ENCODE measurements around the gene IL23A. TPM values are rescaled to one million over a fixed set of nuclear protein-coding genes. Genes with fewer than 3 reads are reported as not detected.

The IL23A gene
- total and polyA plus RNA-seq, 2 of the 13 experiments (the other 11 are each of a cell fraction or from before 2014, with no cell fraction given) = 0.33 to 0.35 TPM

GRCh38 chr12:56362130-56363059 lies 23.7 kb downstream of the IL23A start, which contains the start of gene APOF (continued):
- TF ChIP-seq TERF1 (CRISPR knock-in tag; IDR thresholded peaks at IDR 0.05) = no peak
- no peak for TF ChIP-seq CCAR2 (optimal IDR thresholded peaks at IDR 0.05; ENCODE audit: low read depth, low read length)
- TF ChIP-seq, protein P1, sequence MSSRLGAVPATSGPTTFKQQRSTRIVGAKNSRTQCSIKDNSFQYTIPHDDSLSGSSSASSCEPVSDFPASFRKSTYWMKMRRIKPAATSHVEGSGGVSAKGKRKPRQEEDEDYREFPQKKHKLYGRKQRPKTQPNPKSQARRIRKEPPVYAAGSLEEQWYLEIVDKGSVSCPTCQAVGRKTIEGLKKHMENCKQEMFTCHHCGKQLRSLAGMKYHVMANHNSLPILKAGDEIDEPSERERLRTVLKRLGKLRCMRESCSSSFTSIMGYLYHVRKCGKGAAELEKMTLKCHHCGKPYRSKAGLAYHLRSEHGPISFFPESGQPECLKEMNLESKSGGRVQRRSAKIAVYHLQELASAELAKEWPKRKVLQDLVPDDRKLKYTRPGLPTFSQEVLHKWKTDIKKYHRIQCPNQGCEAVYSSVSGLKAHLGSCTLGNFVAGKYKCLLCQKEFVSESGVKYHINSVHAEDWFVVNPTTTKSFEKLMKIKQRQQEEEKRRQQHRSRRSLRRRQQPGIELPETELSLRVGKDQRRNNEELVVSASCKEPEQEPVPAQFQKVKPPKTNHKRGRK (CRISPR knock-in tag; IDR thresholded peaks at IDR 0.05) = no peak
- no peak for TF ChIP-seq ZIK1 (CRISPR knock-in tag; IDR thresholded peaks at IDR 0.05; ENCODE audit: borderline replicate concordance, low read depth)
- no peak for TF ChIP-seq ZNF30 (CRISPR knock-in tag; IDR thresholded peaks at IDR 0.05)
- TF ChIP-seq RARG (CRISPR knock-in tag; IDR thresholded peaks at IDR 0.05; ENCODE audit: low read depth) = no peak
- TF ChIP-seq, protein P2, sequence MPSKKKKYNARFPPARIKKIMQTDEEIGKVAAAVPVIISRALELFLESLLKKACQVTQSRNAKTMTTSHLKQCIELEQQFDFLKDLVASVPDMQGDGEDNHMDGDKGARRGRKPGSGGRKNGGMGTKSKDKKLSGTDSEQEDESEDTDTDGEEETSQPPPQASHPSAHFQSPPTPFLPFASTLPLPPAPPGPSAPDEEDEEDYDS (CRISPR knock-in tag; IDR thresholded peaks at IDR 0.05) = peak; percentile 62; the same call in 1 of the 2 replicates
- no peak for TF ChIP-seq NFE2 (CRISPR knock-in tag; IDR thresholded peaks at IDR 0.05)
- no peak for TF ChIP-seq ZBTB43 (CRISPR knock-in tag; conservative IDR thresholded peaks at IDR 0.05)
- TF ChIP-seq GFI1 (CRISPR knock-in tag; IDR thresholded peaks at IDR 0.05; ENCODE audit: borderline replicate concordance) = peak; percentile 55
- TF ChIP-seq HES4 (CRISPR knock-in tag; IDR thresholded peaks at IDR 0.05; ENCODE audit: borderline replicate concordance) = no peak
- no peak for TF ChIP-seq ZNF274 (CRISPR knock-in tag; IDR thresholded peaks at IDR 0.05)
- peak; percentile 49 for TF ChIP-seq ERF (CRISPR knock-in tag; IDR thresholded peaks at IDR 0.05)
- peak; percentile 37; the same call in 1 of the 2 replicates for TF ChIP-seq ZMYM3 (CRISPR knock-in tag; IDR thresholded peaks at IDR 0.05)
- no peak; the same call in 1 of the 2 replicates for TF ChIP-seq ZNF263 (CRISPR knock-in tag; IDR thresholded peaks at IDR 0.05)
- no peak for TF ChIP-seq PAWR (CRISPR knock-in tag; IDR thresholded peaks at IDR 0.05; ENCODE audit: borderline replicate concordance)
- TF ChIP-seq ZNF235 (CRISPR knock-in tag; IDR thresholded peaks at IDR 0.05; ENCODE audit: borderline replicate concordance) = no peak
- no peak for TF ChIP-seq KDM5B (CRISPR knock-in tag; IDR thresholded peaks at IDR 0.05; ENCODE audit: borderline replicate concordance)
- TF ChIP-seq, protein P3, sequence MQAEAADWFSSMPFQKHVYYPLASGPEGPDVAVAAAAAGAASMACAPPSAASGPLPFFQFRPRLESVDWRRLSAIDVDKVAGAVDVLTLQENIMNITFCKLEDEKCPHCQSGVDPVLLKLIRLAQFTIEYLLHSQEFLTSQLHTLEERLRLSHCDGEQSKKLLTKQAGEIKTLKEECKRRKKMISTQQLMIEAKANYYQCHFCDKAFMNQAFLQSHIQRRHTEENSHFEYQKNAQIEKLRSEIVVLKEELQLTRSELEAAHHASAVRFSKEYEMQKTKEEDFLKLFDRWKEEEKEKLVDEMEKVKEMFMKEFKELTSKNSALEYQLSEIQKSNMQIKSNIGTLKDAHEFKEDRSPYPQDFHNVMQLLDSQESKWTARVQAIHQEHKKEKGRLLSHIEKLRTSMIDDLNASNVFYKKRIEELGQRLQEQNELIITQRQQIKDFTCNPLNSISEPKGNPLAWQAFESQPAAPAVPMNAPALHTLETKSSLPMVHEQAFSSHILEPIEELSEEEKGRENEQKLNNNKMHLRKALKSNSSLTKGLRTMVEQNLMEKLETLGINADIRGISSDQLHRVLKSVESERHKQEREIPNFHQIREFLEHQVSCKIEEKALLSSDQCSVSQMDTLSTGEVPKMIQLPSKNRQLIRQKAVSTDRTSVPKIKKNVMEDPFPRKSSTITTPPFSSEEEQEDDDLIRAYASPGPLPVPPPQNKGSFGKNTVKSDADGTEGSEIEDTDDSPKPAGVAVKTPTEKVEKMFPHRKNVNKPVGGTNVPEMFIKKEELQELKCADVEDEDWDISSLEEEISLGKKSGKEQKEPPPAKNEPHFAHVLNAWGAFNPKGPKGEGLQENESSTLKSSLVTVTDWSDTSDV (CRISPR knock-in tag; IDR thresholded peaks at IDR 0.05) = no peak
- TF ChIP-seq HDAC2 (CRISPR knock-in tag; IDR thresholded peaks at IDR 0.05) = peak; percentile 66; the same call in 1 of the 2 replicates
- TF ChIP-seq ZSCAN22 (CRISPR knock-in tag; IDR thresholded peaks at IDR 0.05) = no peak
- TF ChIP-seq ARNTL (CRISPR knock-in tag; IDR thresholded peaks at IDR 0.05) = no peak
- no peak for TF ChIP-seq MATR3 (CRISPR knock-in tag; IDR thresholded peaks at IDR 0.05)

Measured in HepG2 (cell line).